K562 treated with DMSO at 1 percent for 24 hours (cell line): ENCODE results near the gene CASD1. TPM values are rescaled to one million over a fixed set of nuclear protein-coding genes. Genes with fewer than 3 reads are reported as not detected.

Experiments
- total RNA-seq: library from RNA; unstranded; fragments of 300-600 nt; gene quantifications from 2 replicates; pipeline ENCODE4 v1.2.3, GENCODE V29; 2022; ENCODE audit warnings: low read depth; ENCODE audit not compliant: insufficient read depth

The CASD1 gene
- total RNA-seq: 2.5 and 3.1 TPM in 2 replicates

DNA sequence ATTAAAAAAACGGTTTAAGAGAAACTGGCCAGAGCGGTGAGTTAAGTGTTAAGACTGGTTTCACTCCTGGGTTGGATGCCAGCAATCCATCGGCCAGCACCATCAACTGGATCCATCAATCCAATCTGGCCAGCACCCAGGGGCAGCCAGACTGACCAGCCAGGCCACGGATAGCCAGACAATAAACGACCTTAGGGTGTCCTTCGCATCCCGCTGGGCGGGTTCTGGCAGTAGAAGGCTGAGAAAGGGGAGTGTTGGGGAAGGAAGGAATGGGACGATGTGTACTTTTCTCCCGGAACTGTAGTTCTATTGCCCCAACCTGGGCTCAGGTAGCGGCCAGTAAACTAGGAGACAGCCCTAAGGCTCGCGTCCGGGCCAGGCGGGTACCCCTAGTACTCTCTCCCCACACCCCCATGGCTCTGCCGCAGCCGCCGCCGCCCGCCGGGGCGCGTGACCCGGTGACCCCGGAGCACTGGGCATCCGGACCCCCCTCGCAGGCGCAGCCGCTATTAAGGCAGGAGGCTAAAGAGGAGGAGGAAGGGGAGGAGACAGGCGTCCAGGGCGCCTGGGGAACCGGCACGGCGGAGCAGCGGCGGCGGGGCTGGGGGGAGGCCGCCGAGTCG, at the start of gene CASD1:
TSS of gene CASD1 (plus strand) at position 546 of the 623 bp plus-strand sequence. CDS start 276 bp downstream, outside the sequence.

Other genes starting within 250 kb of the CASD1 start
- 0.39 and 1.8 TPM in 2 replicates for gene COL1A2, start 114.9 kb upstream of the CASD1 start, total RNA-seq
- 0.76 TPM in 1 of 2 replicates, not detected in the other for gene SGCE, start 146.3 kb downstream of the CASD1 start, total RNA-seq